ENCODE data around the gene BEAN1. TPM values are rescaled to one million over a fixed set of nuclear protein-coding genes. Genes with fewer than 3 reads are reported as not detected.
A peak's percentile ranks its signal among the peaks of the same experiment; 100 is the strongest.

BEAN1 gene
- total RNA-seq, 1 experiment from 2014 or later, result 1.9 TPM

DNA sequence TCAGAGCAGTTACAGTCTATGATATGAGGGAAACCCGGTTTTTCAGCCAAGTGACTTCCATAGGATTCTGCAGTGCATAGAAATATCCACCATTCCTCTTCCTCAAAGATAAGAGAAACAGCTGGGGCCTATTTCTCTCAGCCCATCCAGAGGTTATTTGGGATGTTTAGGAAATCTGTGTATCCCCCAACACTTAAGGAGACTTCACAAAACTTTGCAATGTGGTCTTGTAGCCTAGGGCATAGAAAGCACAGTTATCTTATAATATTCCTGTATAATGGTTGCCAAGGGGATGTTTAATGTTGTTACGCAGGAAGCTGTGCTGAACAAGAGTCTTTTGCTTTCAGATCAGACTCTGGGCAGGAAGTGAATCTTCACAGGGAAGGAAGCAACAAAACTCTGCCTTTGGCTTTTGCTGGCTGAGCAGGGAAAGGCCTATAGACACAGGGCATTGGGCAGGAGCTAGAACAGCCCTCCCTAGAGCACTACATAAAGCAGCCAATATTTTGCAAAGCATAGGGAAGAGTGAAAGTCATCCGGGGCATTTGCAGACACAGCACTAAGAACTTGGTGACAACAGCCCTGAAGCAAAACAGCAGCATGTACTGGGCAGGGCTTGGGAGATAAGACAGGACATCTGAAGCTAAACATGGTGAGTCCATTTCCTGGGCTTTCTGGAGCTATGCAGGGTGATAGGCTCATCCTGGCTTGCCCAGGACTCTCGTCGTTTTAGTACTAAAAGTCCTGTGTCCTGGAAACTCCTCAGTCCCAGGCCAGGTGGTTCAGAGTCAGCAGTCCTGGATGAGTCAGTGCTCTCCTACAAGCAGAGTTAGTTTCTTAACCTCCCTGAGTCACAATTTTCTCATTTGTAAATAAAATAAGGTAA, 18.7 kb upstream of the BEAN1 start:
- intact Hi-C loops (cut with micrococcal nuclease), result loop anchor here (2.0 kb wide), 1 partner anchor 108 kb away; no protein-coding TSS in a partner anchor

DNA sequence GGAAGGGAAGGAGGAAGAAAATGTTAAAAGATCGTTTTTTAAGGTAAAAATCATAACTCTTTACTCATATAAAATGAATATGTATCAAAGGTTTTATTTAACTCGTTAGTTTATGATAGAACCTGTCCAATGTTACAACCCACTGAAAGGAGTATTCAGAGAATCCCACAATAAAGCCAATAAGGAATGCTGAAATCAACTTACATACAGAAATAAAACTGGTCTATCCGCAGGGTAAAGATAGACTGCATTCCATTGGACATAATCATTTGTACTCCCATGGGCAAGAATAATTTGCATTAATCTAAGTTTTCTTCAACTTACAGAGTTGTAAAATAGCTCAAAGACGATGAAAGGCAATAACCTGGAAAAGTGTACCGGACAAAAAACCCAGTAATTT, 17.9 kb upstream of the BEAN1 start:
- Histone ChIP-seq H3K79me2 (ENCODE audit: low read length) (no peaks in the 10 kb centered on the region), H3K4me2 (ENCODE audit: low read length) (peak overlapping the region; percentile 85), H3K9me3 (ENCODE audit: low read length) (no peaks in the 10 kb centered on the region), H3F3A (ENCODE audit: low read length, unreplicated experiment) (no peaks in the 10 kb centered on the region), H3K27ac (ENCODE audit: low read length) (peak overlapping the region; percentile 99), H3K9me2 (replicated peaks; ENCODE audit: low read length) (no peaks in the 10 kb centered on the region), H3K9ac (ENCODE audit: low read length) (peak overlapping the region; percentile 89), H4K20me1 (ENCODE audit: low read length) (no peaks in the 10 kb centered on the region), H3K4me3 (ENCODE audit: low read length) (peak overlapping the region; percentile 57), H3K36me3 (ENCODE audit: low read depth, low read length) (peaks cover 8% of the 10 kb centered on the region; the same call in 1 of the 2 replicates), H2AFZ (ENCODE audit: low read length) (no peak overlapping the region), H3K27me3 (ENCODE audit: low read length) (no peaks in the 10 kb centered on the region), H3K4me1 (ENCODE audit: insufficient read depth, low read length) (peaks cover 27% of the 10 kb centered on the region)
- peak; percentile 28 for ATAC-seq
- CTCF ChIA-PET, result interaction anchor here (0.9 kb wide), 1 partner anchor 152 kb away, joined by 4 read pairs; no protein-coding TSS in a partner anchor
- intact Hi-C loops (cut with micrococcal nuclease), result loop anchor here (2.0 kb wide), 1 partner anchor 108 kb away; no protein-coding TSS in a partner anchor
- BruUV-seq (replicated peaks), result no TSS peak
- POLR2A ChIA-PET (ENCODE audit: unreplicated experiment), result no interaction called here
- TF ChIP-seq EZH2phosphoT487 (IDR thresholded peaks at IDR 0.05; ENCODE audit: borderline replicate concordance, low read length) (no peak), CTCF (conservative IDR thresholded peaks at IDR 0.05; ENCODE audit: low read depth, low read length) (no peak), EZH2 (IDR thresholded peaks at IDR 0.05; ENCODE audit: low read length, unreplicated experiment) (no peak)
- DNase-seq, result peak; percentile 73

More for the DNA sequence above, 18.7 kb upstream of the BEAN1 start:
- DNase-seq (peak; percentile 80), ATAC-seq (peak; percentile 73)
- Histone ChIP-seq H3F3A (ENCODE audit: low read length, unreplicated experiment) (no peaks in the 10 kb centered on the region), H3K27me3 (ENCODE audit: low read length) (no peaks in the 10 kb centered on the region), H3K27ac (ENCODE audit: low read length) (peak overlapping the region; percentile 99), H3K9me3 (ENCODE audit: low read length) (no peaks in the 10 kb centered on the region), H3K9me2 (replicated peaks; ENCODE audit: low read length) (no peaks in the 10 kb centered on the region), H3K79me2 (ENCODE audit: low read length) (no peaks in the 10 kb centered on the region), H2AFZ (ENCODE audit: low read length) (peak overlapping the region; percentile 68), H3K36me3 (ENCODE audit: low read depth, low read length) (peaks cover 8% of the 10 kb centered on the region; the same call in 1 of the 2 replicates), H3K4me3 (ENCODE audit: low read length) (peak overlapping the region; percentile 57), H3K9ac (ENCODE audit: low read length) (peak overlapping the region; percentile 89), H3K4me2 (ENCODE audit: low read length) (peak overlapping the region; percentile 85), H4K20me1 (ENCODE audit: low read length) (no peaks in the 10 kb centered on the region), H3K4me1 (ENCODE audit: insufficient read depth, low read length) (peaks cover 27% of the 10 kb centered on the region)
- ChIA-PET CTCF (interaction anchor here (0.5 to 0.9 kb wide), 2 partner anchors 43 to 153 kb away, joined by 4 to 13 read pairs; no protein-coding TSS in a partner anchor), POLR2A (ENCODE audit: unreplicated experiment) (interaction anchor here (0.6 kb wide), 1 partner anchor 100 kb away, joined by 3 read pairs; no protein-coding TSS in a partner anchor)
- TF ChIP-seq CTCF (conservative IDR thresholded peaks at IDR 0.05; ENCODE audit: low read depth, low read length), result no peak
- no peak for TF ChIP-seq EZH2phosphoT487 (IDR thresholded peaks at IDR 0.05; ENCODE audit: borderline replicate concordance, low read length)
- TF ChIP-seq EZH2 (IDR thresholded peaks at IDR 0.05; ENCODE audit: low read length, unreplicated experiment), result no peak
- TSS peak; percentile 79 for BruUV-seq (replicated peaks)

All from PC-3 (cell line).